ENCODE measurements around the gene TFCP2.

GRCh38 chr12:51152953-51153352 lies 20.0 kb downstream of the TFCP2 start:
- TF ChIP-seq, protein P1, sequence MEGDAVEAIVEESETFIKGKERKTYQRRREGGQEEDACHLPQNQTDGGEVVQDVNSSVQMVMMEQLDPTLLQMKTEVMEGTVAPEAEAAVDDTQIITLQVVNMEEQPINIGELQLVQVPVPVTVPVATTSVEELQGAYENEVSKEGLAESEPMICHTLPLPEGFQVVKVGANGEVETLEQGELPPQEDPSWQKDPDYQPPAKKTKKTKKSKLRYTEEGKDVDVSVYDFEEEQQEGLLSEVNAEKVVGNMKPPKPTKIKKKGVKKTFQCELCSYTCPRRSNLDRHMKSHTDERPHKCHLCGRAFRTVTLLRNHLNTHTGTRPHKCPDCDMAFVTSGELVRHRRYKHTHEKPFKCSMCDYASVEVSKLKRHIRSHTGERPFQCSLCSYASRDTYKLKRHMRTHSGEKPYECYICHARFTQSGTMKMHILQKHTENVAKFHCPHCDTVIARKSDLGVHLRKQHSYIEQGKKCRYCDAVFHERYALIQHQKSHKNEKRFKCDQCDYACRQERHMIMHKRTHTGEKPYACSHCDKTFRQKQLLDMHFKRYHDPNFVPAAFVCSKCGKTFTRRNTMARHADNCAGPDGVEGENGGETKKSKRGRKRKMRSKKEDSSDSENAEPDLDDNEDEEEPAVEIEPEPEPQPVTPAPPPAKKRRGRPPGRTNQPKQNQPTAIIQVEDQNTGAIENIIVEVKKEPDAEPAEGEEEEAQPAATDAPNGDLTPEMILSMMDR (IDR thresholded peaks at IDR 0.05): no peak
- TF ChIP-seq POLR2A (IDR thresholded peaks at IDR 0.05): no peak
